Measurements from ENCODE around the gene ATXN1.

ATXN1 gene

GRCh38 chr6:16345449-16346330 is 415.6 kb downstream of the ATXN1 start:
- no peak for DNase-seq

GRCh38 chr6:16344756-16345155 is 416.5 kb downstream of the ATXN1 start:
- DNase-seq = no peak

GRCh38 chr6:16343593-16343992 is 417.7 kb downstream of the ATXN1 start:
- DNase-seq = no peak

- no peak for DNase-seq
Observed at GRCh38 chr6:16339265-16339587, 422.0 kb downstream of the ATXN1 start.

- DNase-seq = no peak
Observed at GRCh38 chr6:16338577-16339264, 422.5 kb downstream of the ATXN1 start.

GRCh38 chr6:16337295-16337975 is 423.8 kb downstream of the ATXN1 start:
- no peak for DNase-seq

GRCh38 chr6:16336911-16337294 is 424.4 kb downstream of the ATXN1 start:
- DNase-seq = no peak

- DNase-seq = no peak
Observed at GRCh38 chr6:16336056-16336818, 425.0 kb downstream of the ATXN1 start.

- no peak for DNase-seq
Observed at GRCh38 chr6:16335176-16335575, 426.1 kb downstream of the ATXN1 start.

- DNase-seq = no peak
Observed at GRCh38 chr6:16334671-16335070, 426.6 kb downstream of the ATXN1 start.

- DNase-seq = no peak
Observed at GRCh38 chr6:16333580-16333979, 427.7 kb downstream of the ATXN1 start.

- peak; percentile 89 for DNase-seq
Observed at GRCh38 chr6:16332175-16332542, 429.1 kb downstream of the ATXN1 start.

GRCh38 chr6:16331384-16332174 is 429.7 kb downstream of the ATXN1 start:
- peak; percentile 76 for DNase-seq

- no peak for DNase-seq
Observed at GRCh38 chr6:16329233-16329632, 432.0 kb downstream of the ATXN1 start.

GRCh38 chr6:16327777-16328325 is 433.4 kb downstream of the ATXN1 start:
- no peak for DNase-seq

GRCh38 chr6:16326971-16327776 is 434.1 kb downstream of the ATXN1 start:
- no peak for DNase-seq

- no peak for DNase-seq
Observed at GRCh38 chr6:16326531-16326930, 434.7 kb downstream of the ATXN1 start.

GRCh38 chr6:16324606-16325225 is 436.5 kb downstream of the ATXN1 start:
- no peak for DNase-seq

GRCh38 chr6:16324184-16324583 is 437.1 kb downstream of the ATXN1 start:
- DNase-seq = no peak

GRCh38 chr6:16322666-16323312 is 438.5 kb downstream of the ATXN1 start:
- peak; percentile 94 for DNase-seq
